T47D (cell line): ENCODE data around the gene LHCGR.
"Not testable (repeated sequence)": the region's sequence is repeated elsewhere in the genome, so short reads cannot be mapped to it uniquely, and the experiment has no call there.

Experiments
- DNase-seq, 2 experiments: peaks; one replicate each; pipeline versions ENCODE4 v3.0.0 to v3.0.0-alpha.2; 2011 to 2012; ENCODE audit warnings: low read depth in 1 of 2, low spot score in 1 of 2
- JUND ChIP-seq: IDR thresholded peaks from 2 replicates; pipeline ENCODE4 v1.6.1; 2012; ENCODE audit warnings: low read depth
- in situ Hi-C: cut with HindIII; loops from 2 replicates; pipeline ENCODE4 v1.10.0; 2016; ENCODE audit warnings: low sequenced_read_pairs, low pct_unique_long_range_greater_than_20kb

LHCGR gene

GRCh38 chr2:48714245-48714644, 41.3 kb downstream of the LHCGR start:
- in situ Hi-C loops: no loop called here
- no peak for TF ChIP-seq JUND
- DNase-seq: no peak

- DNase-seq: no peak
- in situ Hi-C loops: no loop called here
Measured at GRCh38 chr2:48713647-48714046, 41.9 kb downstream of the LHCGR start.

GRCh38 chr2:48712151-48712550, 43.4 kb downstream of the LHCGR start:
- in situ Hi-C loops: no loop called here
- no peak for DNase-seq
- TF ChIP-seq JUND: no peak

More at GRCh38 chr2:48713647-48714046, 41.9 kb downstream of the LHCGR start:
- TF ChIP-seq JUND: no peak

GRCh38 chr2:48711343-48711742, 44.2 kb downstream of the LHCGR start:
- no peak for DNase-seq
- no peak for TF ChIP-seq JUND
- in situ Hi-C loops: no loop called here

GRCh38 chr2:48709096-48710034, 46.2 kb downstream of the LHCGR start:
- no peak for TF ChIP-seq JUND
- DNase-seq: no peak
- in situ Hi-C loops: no loop called here

- DNase-seq: peak in 1 of 2 experiments; percentile 44
- TF ChIP-seq JUND: no peak
- in situ Hi-C loops: no loop called here
Measured at GRCh38 chr2:48707466-48707865, 48.1 kb downstream of the LHCGR start.

- in situ Hi-C loops, DNase-seq: not testable (repeated sequence)
Measured at GRCh38 chr2:48703621-48704020, 51.9 kb downstream of the LHCGR start.

- no peak for DNase-seq
- in situ Hi-C loops: no loop called here
- TF ChIP-seq JUND: no peak
Measured at GRCh38 chr2:48699348-48699930, 56.1 kb downstream of the LHCGR start.

GRCh38 chr2:48696881-48697280, 58.6 kb downstream of the LHCGR start:
- no peak for DNase-seq
- no peak for TF ChIP-seq JUND
- in situ Hi-C loops: no loop called here

GRCh38 chr2:48695991-48696390, 59.5 kb downstream of the LHCGR start:
- DNase-seq: no peak
- no peak for TF ChIP-seq JUND
- in situ Hi-C loops: no loop called here

GRCh38 chr2:48694149-48694548, 61.4 kb downstream of the LHCGR start:
- no peak for TF ChIP-seq JUND
- no peak for DNase-seq
- in situ Hi-C loops: no loop called here

GRCh38 chr2:48693645-48694044, 61.9 kb downstream of the LHCGR start:
- in situ Hi-C loops: no loop called here
- no peak for TF ChIP-seq JUND
- DNase-seq: no peak

- no peak for DNase-seq
- no peak for TF ChIP-seq JUND
- in situ Hi-C loops: no loop called here
Measured at GRCh38 chr2:48693066-48693465, 62.5 kb downstream of the LHCGR start.
